Ishikawa (cell line): Measurements from ENCODE around the gene MRFAP1L1.

Experiments used
- CEBPB ChIP-seq: IDR thresholded peaks from 2 replicates; pipeline ENCODE4 v1.6.1; 2012
- CREB1 ChIP-seq: IDR thresholded peaks from 2 replicates; pipeline ENCODE4 v1.6.1; 2012; ENCODE audit warnings: low read depth
- EGR1 ChIP-seq: IDR thresholded peaks from 2 replicates; pipeline ENCODE4 v1.6.1; 2012
- EP300 ChIP-seq: IDR thresholded peaks from 2 replicates; pipeline ENCODE4 v1.6.1; 2012; ENCODE audit warnings: borderline replicate concordance
- FOXM1 ChIP-seq: IDR thresholded peaks from 2 replicates; pipeline ENCODE4 v1.6.1; 2012; ENCODE audit warnings: low read depth, borderline replicate concordance
- NFIC ChIP-seq: IDR thresholded peaks from 2 replicates; pipeline ENCODE4 v1.6.1; 2012
- RAD21 ChIP-seq: IDR thresholded peaks from 2 replicates; pipeline ENCODE4 v1.6.1; 2012; ENCODE audit warnings: low read depth
- REST ChIP-seq: IDR thresholded peaks from 2 replicates; pipeline ENCODE4 v1.6.1; 2012; ENCODE audit warnings: low read depth, mild to moderate bottlenecking
- TAF1 ChIP-seq: IDR thresholded peaks from 2 replicates; pipeline ENCODE4 v1.6.1; 2012; ENCODE audit warnings: low read depth, mild to moderate bottlenecking
- TCF12 ChIP-seq: IDR thresholded peaks from 2 replicates; pipeline ENCODE4 v1.6.1; 2012; ENCODE audit warnings: low read depth
- TEAD4 ChIP-seq: IDR thresholded peaks from 2 replicates; pipeline ENCODE4 v1.6.1; 2012
- USF1 ChIP-seq: IDR thresholded peaks from 2 replicates; pipeline ENCODE4 v1.6.1; 2012
- YY1 ChIP-seq: IDR thresholded peaks from 2 replicates; pipeline ENCODE4 v1.6.1; 2012; ENCODE audit warnings: low read depth
- ZBTB7A ChIP-seq: IDR thresholded peaks from 2 replicates; pipeline ENCODE4 v1.6.1; 2012; ENCODE audit warnings: low read depth

The MRFAP1L1 gene

GRCh38 chr4:6710996-6711395, 1.3 kb upstream of the MRFAP1L1 start:
- TF ChIP-seq REST = no peak
- TF ChIP-seq CREB1 = no peak
- no peak for TF ChIP-seq ZBTB7A
- no peak for TF ChIP-seq EGR1
- no peak for TF ChIP-seq YY1
- TF ChIP-seq FOXM1 = no peak
- TF ChIP-seq TCF12 = no peak
- TF ChIP-seq CEBPB = no peak
- no peak for TF ChIP-seq NFIC
- TF ChIP-seq RAD21 = no peak
- TF ChIP-seq USF1 = no peak
- TF ChIP-seq EP300 = no peak
- no peak for TF ChIP-seq TEAD4

- TF ChIP-seq YY1 = no peak
- TF ChIP-seq RAD21 = no peak
- TF ChIP-seq USF1 = no peak
- TF ChIP-seq NFIC = no peak
- no peak for TF ChIP-seq EP300
Observed at GRCh38 chr4:6710282-6710681, 617 bp upstream of the MRFAP1L1 start.

GRCh38 chr4:6706173-6706572, 3.5 kb downstream of the MRFAP1L1 start:
- TF ChIP-seq CREB1 (no peak), USF1 (no peak)

- TF ChIP-seq REST (no peak), TCF12 (no peak), FOXM1 (no peak), TEAD4 (no peak), CREB1 (no peak), USF1 (no peak), CEBPB (no peak), EGR1 (no peak), TAF1 (no peak), EP300 (no peak)
Observed at GRCh38 chr4:6705646-6706045, 4.0 kb downstream of the MRFAP1L1 start.

GRCh38 chr4:6703786-6704185, 5.9 kb downstream of the MRFAP1L1 start:
- no peak for TF ChIP-seq CEBPB
- no peak for TF ChIP-seq CREB1
- TF ChIP-seq TCF12 = no peak
- no peak for TF ChIP-seq REST
- no peak for TF ChIP-seq ZBTB7A
- TF ChIP-seq USF1 = no peak
